ENCODE results near the gene TNFSF13B. TPM values are rescaled to one million over a fixed set of nuclear protein-coding genes. Genes with fewer than 3 reads are reported as not detected.

TNFSF13B gene
- total and polyA plus RNA-seq, 4 donors = 1.8 to 11.6 (median 4.6) TPM

DNA sequence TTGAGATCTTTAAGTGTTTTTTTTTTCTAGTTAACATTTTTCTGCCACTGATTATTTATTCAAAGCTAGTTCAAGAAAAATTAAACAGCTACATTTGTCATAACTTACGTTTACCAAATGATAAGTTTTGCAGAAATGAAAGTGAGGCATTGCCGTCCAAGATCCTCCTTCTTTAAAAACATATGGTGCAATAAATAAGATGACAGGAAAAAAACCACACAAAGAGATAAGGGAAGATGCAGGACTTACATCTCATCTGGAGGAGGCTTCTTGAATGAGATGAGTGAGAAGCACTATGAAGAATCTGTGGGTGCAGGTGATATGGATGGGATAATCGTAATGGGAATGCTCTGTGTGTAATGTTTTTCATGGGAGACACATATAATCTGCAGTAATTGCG lies 12.4 kb downstream of the TNFSF13B start:
- no peak overlapping the region for H3K9ac ChIP-seq (ENCODE audit: low read depth in 1 of 2, low read length in 2 of 2)
- no peak for DNase-seq (ENCODE audit: low spot score)
- H3K27me3 ChIP-seq (ENCODE audit: control insufficient read depth in 4 of 4, insufficient read depth in 4 of 4, low read length in 3 of 4) = no peaks in the 10 kb centered on the region
- no peaks in the 10 kb centered on the region for H3K36me3 ChIP-seq (ENCODE audit: control insufficient read depth in 4 of 4, insufficient read depth in 3 of 4, low read depth in 1 of 4, low read length in 3 of 4)
- TF ChIP-seq GABPA (IDR thresholded peaks at IDR 0.05 in 1 of 2, conservative IDR thresholded peaks at IDR 0.05 in 1 of 2) = no peak
- TF ChIP-seq, protein P1, sequence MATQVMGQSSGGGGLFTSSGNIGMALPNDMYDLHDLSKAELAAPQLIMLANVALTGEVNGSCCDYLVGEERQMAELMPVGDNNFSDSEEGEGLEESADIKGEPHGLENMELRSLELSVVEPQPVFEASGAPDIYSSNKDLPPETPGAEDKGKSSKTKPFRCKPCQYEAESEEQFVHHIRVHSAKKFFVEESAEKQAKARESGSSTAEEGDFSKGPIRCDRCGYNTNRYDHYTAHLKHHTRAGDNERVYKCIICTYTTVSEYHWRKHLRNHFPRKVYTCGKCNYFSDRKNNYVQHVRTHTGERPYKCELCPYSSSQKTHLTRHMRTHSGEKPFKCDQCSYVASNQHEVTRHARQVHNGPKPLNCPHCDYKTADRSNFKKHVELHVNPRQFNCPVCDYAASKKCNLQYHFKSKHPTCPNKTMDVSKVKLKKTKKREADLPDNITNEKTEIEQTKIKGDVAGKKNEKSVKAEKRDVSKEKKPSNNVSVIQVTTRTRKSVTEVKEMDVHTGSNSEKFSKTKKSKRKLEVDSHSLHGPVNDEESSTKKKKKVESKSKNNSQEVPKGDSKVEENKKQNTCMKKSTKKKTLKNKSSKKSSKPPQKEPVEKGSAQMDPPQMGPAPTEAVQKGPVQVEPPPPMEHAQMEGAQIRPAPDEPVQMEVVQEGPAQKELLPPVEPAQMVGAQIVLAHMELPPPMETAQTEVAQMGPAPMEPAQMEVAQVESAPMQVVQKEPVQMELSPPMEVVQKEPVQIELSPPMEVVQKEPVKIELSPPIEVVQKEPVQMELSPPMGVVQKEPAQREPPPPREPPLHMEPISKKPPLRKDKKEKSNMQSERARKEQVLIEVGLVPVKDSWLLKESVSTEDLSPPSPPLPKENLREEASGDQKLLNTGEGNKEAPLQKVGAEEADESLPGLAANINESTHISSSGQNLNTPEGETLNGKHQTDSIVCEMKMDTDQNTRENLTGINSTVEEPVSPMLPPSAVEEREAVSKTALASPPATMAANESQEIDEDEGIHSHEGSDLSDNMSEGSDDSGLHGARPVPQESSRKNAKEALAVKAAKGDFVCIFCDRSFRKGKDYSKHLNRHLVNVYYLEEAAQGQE (IDR thresholded peaks at IDR 0.05) = no peak
- no peak for TF ChIP-seq HNF4A (conservative IDR thresholded peaks at IDR 0.05)
- no peak for TF ChIP-seq FOXA1 (IDR thresholded peaks at IDR 0.05)
- no peak for TF ChIP-seq YY1 (IDR thresholded peaks at IDR 0.05)
- no peaks in the 10 kb centered on the region for H3K4me1 ChIP-seq (ENCODE audit: control insufficient read depth in 4 of 4, insufficient read depth in 4 of 4, low read length in 3 of 4)
- no peak overlapping the region for H3K4me3 ChIP-seq (ENCODE audit: low read depth in 1 of 3, low read length in 3 of 3)
- no peaks in the 10 kb centered on the region for H3K9me3 ChIP-seq (ENCODE audit: control insufficient read depth in 4 of 4, low read length in 3 of 4)
- WGBS = 83% methylated on average over 4 of the region's 4 CpGs
- H3K27ac ChIP-seq (ENCODE audit: low read depth in 1 of 2, low read length in 2 of 2) = no peak overlapping the region

DNA sequence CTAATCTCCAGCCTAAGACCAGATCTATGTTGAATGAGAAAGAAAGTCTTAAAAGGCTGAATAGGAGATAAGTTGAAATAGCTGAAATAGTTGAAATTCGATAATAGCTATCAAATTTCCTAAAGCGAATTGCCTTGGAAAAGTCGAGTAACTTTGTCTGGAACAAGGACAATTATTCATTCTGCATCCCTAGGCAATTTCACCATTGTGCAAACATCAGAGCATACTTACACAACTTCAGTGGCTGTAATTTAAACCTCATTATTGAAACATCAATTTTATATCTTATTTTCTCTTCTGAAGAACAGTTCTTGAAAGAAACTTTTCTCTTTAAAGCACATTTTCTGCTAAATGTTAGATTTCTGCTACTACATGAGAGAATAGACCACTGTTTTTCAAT lies 13.6 kb downstream of the TNFSF13B start:
- no peaks in the 10 kb centered on the region for H3K9me3 ChIP-seq (ENCODE audit: control insufficient read depth in 4 of 4, low read length in 3 of 4)
- H3K27ac ChIP-seq (ENCODE audit: low read depth in 1 of 2, low read length in 2 of 2) = no peak overlapping the region
- no peaks in the 10 kb centered on the region for H3K4me1 ChIP-seq (ENCODE audit: control insufficient read depth in 4 of 4, insufficient read depth in 4 of 4, low read length in 3 of 4)
- no peak overlapping the region for H3K4me3 ChIP-seq (ENCODE audit: low read depth in 1 of 3, low read length in 3 of 3)
- 78% methylated on average over 3 of the region's 3 CpGs for WGBS
- H3K27me3 ChIP-seq (ENCODE audit: control insufficient read depth in 4 of 4, insufficient read depth in 4 of 4, low read length in 3 of 4) = no peaks in the 10 kb centered on the region
- TF ChIP-seq FOXA2 (IDR thresholded peaks at IDR 0.05) (no peak), NR2F2 (IDR thresholded peaks at IDR 0.05) (no peak), TAF1 (conservative IDR thresholded peaks at IDR 0.05) (no peak), JUND (IDR thresholded peaks at IDR 0.05) (no peak)
- no peak for DNase-seq (ENCODE audit: low spot score)
- H3K36me3 ChIP-seq (ENCODE audit: control insufficient read depth in 4 of 4, insufficient read depth in 3 of 4, low read depth in 1 of 4, low read length in 3 of 4) = no peaks in the 10 kb centered on the region
- H3K9ac ChIP-seq (ENCODE audit: low read depth in 1 of 2, low read length in 2 of 2) = no peak overlapping the region

DNA sequence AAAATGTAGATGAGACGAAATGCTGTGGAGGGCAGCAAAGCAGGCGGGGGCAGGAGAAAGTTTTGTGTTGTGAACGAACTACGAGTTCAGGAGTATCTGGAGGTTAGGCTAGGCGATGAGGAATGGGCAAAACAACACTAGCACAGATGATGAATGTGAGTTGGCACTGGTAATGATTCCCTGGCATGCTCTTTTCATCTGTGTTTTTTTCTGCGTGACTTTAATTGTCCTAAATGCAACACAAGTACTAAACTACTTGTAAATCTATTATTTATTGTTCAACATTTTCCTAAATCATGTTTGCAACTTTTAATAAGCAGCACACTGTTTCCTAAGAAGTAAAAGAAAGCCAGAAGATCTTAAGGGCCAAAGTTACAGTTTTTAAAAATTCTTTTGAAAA lies 19.2 kb downstream of the TNFSF13B start:
- H3K4me1 ChIP-seq (ENCODE audit: control insufficient read depth in 4 of 4, insufficient read depth in 4 of 4, low read length in 3 of 4) = no peaks in the 10 kb centered on the region
- no peak for TF ChIP-seq FOXA2 (IDR thresholded peaks at IDR 0.05)
- TF ChIP-seq HNF4A (conservative IDR thresholded peaks at IDR 0.05) = no peak
- TF ChIP-seq, protein P2, sequence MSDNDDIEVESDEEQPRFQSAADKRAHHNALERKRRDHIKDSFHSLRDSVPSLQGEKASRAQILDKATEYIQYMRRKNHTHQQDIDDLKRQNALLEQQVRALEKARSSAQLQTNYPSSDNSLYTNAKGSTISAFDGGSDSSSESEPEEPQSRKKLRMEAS (IDR thresholded peaks at IDR 0.05) = no peak
- TF ChIP-seq HNF4G (IDR thresholded peaks at IDR 0.05) = no peak
- TF ChIP-seq YY1 (IDR thresholded peaks at IDR 0.05) = no peak
- TF ChIP-seq TAF1 (conservative IDR thresholded peaks at IDR 0.05) = no peak
- TF ChIP-seq GABPA (IDR thresholded peaks at IDR 0.05 in 1 of 2, conservative IDR thresholded peaks at IDR 0.05 in 1 of 2) = no peak
- TF ChIP-seq NR2F2 (IDR thresholded peaks at IDR 0.05) = no peak
- TF ChIP-seq RAD21 (IDR thresholded peaks at IDR 0.05) = no peak
- TF ChIP-seq FOXA1 (IDR thresholded peaks at IDR 0.05) = no peak
- TF ChIP-seq, protein P3, sequence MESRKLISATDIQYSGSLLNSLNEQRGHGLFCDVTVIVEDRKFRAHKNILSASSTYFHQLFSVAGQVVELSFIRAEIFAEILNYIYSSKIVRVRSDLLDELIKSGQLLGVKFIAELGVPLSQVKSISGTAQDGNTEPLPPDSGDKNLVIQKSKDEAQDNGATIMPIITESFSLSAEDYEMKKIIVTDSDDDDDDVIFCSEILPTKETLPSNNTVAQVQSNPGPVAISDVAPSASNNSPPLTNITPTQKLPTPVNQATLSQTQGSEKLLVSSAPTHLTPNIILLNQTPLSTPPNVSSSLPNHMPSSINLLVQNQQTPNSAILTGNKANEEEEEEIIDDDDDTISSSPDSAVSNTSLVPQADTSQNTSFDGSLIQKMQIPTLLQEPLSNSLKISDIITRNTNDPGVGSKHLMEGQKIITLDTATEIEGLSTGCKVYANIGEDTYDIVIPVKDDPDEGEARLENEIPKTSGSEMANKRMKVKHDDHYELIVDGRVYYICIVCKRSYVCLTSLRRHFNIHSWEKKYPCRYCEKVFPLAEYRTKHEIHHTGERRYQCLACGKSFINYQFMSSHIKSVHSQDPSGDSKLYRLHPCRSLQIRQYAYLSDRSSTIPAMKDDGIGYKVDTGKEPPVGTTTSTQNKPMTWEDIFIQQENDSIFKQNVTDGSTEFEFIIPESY (IDR thresholded peaks at IDR 0.05) = no peak
- H3K9ac ChIP-seq (ENCODE audit: low read depth in 1 of 2, low read length in 2 of 2) = no peak overlapping the region
- no peak overlapping the region for H3K27ac ChIP-seq (ENCODE audit: low read depth in 1 of 2, low read length in 2 of 2)
- DNase-seq (ENCODE audit: low spot score) = no peak
- H3K27me3 ChIP-seq (ENCODE audit: control insufficient read depth in 4 of 4, insufficient read depth in 4 of 4, low read length in 3 of 4) = no peaks in the 10 kb centered on the region
- no peak overlapping the region for H3K4me3 ChIP-seq (ENCODE audit: low read depth in 1 of 3, low read length in 3 of 3)
- WGBS = 82% methylated on average over 6 of the region's 6 CpGs
- H3K9me3 ChIP-seq (ENCODE audit: control insufficient read depth in 4 of 4, low read length in 3 of 4) = no peaks in the 10 kb centered on the region
- H3K36me3 ChIP-seq (ENCODE audit: control insufficient read depth in 4 of 4, insufficient read depth in 3 of 4, low read depth in 1 of 4, low read length in 3 of 4) = no peaks in the 10 kb centered on the region

All from liver (tissue), 9 donors.